Kidney epithelial cell (primary cell): ENCODE results near the gene TGFBR3. TPM values are rescaled to one million over a fixed set of nuclear protein-coding genes. Genes with fewer than 3 reads are reported as not detected.
"Not testable (repeated sequence)": the region's sequence is repeated elsewhere in the genome, so short reads cannot be mapped to it uniquely, and the experiment has no call there.

Experiments
- DNase-seq: peaks from one replicate; pipeline ENCODE4 v3.0.0-alpha.2; 2010; ENCODE audit warnings: low read depth
- H3K27me3 ChIP-seq: 2 replicates; pipeline ENCODE4 v1.6.0; 2011; ENCODE audit warnings: low read length; ENCODE audit not compliant: control insufficient read depth, insufficient read depth
- H3K36me3 ChIP-seq: 2 replicates; pipeline ENCODE4 v1.5.1; 2011; ENCODE audit warnings: low read length; ENCODE audit not compliant: control insufficient read depth, insufficient read depth
- H3K4me3 ChIP-seq: 2 replicates; pipeline ENCODE4 v1.5.1; 2011; ENCODE audit warnings: low read depth, mild to moderate bottlenecking, control low read depth, low read length
- CTCF ChIP-seq: IDR thresholded peaks from 2 replicates; pipeline ENCODE4 v1.5.1; 2011; ENCODE audit warnings: mild to moderate bottlenecking, moderate library complexity, low read length, control low read depth, inconsistent platforms; ENCODE audit not compliant: insufficient read depth, poor library complexity, severe bottlenecking
- total RNA-seq: library from RNA; depleted of rRNA; stranded (reverse); fragments of >200 nt; gene quantifications from 2 replicates; pipeline ENCODE4 v1.2.3, GENCODE V29; 2015

TGFBR3 gene
- total RNA-seq, 1 donor from 2014 or later = 5.5 TPM

- TF ChIP-seq CTCF = no peak
- DNase-seq = no peak
- H3K36me3 ChIP-seq = no peaks in the 10 kb centered on the region
- H3K4me3 ChIP-seq = no peak overlapping the region
- H3K27me3 ChIP-seq = no peaks in the 10 kb centered on the region
Measured at GRCh38 chr1:91835087-91835521, 50.8 kb downstream of the TGFBR3 start.

GRCh38 chr1:91834549-91834948, 51.4 kb downstream of the TGFBR3 start:
- H3K27me3 ChIP-seq, DNase-seq, H3K36me3 ChIP-seq, H3K4me3 ChIP-seq: not testable (repeated sequence)

GRCh38 chr1:91833946-91834345, 52.0 kb downstream of the TGFBR3 start:
- DNase-seq = no peak
- no peaks in the 10 kb centered on the region for H3K36me3 ChIP-seq
- no peak overlapping the region for H3K4me3 ChIP-seq
- H3K27me3 ChIP-seq = no peaks in the 10 kb centered on the region
- TF ChIP-seq CTCF = no peak

- no peak for DNase-seq
- no peak overlapping the region for H3K4me3 ChIP-seq
Measured at GRCh38 chr1:91831132-91831930, 54.6 kb downstream of the TGFBR3 start.

GRCh38 chr1:91830242-91831131, 55.5 kb downstream of the TGFBR3 start:
- no peak for DNase-seq
- peak; percentile 26 for TF ChIP-seq CTCF
- Histone ChIP-seq H3K27me3 (no peaks in the 10 kb centered on the region), H3K36me3 (no peaks in the 10 kb centered on the region), H3K4me3 (no peak overlapping the region)

More at GRCh38 chr1:91831132-91831930, 54.6 kb downstream of the TGFBR3 start:
- TF ChIP-seq CTCF = no peak
- H3K36me3 ChIP-seq = no peaks in the 10 kb centered on the region
- no peaks in the 10 kb centered on the region for H3K27me3 ChIP-seq

GRCh38 chr1:91829293-91830153, 56.4 kb downstream of the TGFBR3 start:
- no peak for TF ChIP-seq CTCF
- no peak overlapping the region for H3K4me3 ChIP-seq
- no peaks in the 10 kb centered on the region for H3K36me3 ChIP-seq
- no peak for DNase-seq
- no peaks in the 10 kb centered on the region for H3K27me3 ChIP-seq
